ENCODE results near the gene OGDH. TPM values are rescaled to one million over a fixed set of nuclear protein-coding genes. Genes with fewer than 3 reads are reported as not detected.

OGDH gene
- total RNA-seq, 1 experiment from 2014 or later: 69.1 TPM

- Histone ChIP-seq H2AFZ (ENCODE audit: low read depth, low read length, poor library complexity, severe bottlenecking) (no peak overlapping the region), H3K9me2 (ENCODE audit: insufficient read depth) (no peaks in the 10 kb centered on the region), H3K9me3 (ENCODE audit: control insufficient read depth in 1 of 2, insufficient read depth in 1 of 2, low read depth in 1 of 2, low read length in 2 of 2) (no peaks in the 10 kb centered on the region), H3K27me3 (ENCODE audit: insufficient read depth, low read length) (no peaks in the 10 kb centered on the region), H3K36me3 (ENCODE audit: control insufficient read depth in 1 of 2, insufficient read depth in 2 of 2, low read length in 2 of 2) (peaks cover 54 to 60% of the 10 kb centered on the region in 2 experiments), H3K9ac (ENCODE audit: low read length) (no peak overlapping the region), H3K4me2 (ENCODE audit: low read length) (no peak overlapping the region), H3K27ac (ENCODE audit: low read depth, low read length) (0 out of 2 replicates have a peak overlapping the region, but pooled peaks have one; percentile 24), H3K4me1 (ENCODE audit: control insufficient read depth in 1 of 2, insufficient read depth in 2 of 2, low read length in 2 of 2) (peaks cover 11 to 26% of the 10 kb centered on the region in 2 experiments), H3K79me2 (ENCODE audit: insufficient read depth, low read length) (peaks cover 42% of the 10 kb centered on the region), H3K4me3 (replicated peaks in 1 of 2; ENCODE audit: low read depth in 1 of 2, low read length in 2 of 2) (no peak overlapping the region), H4K20me1 (ENCODE audit: insufficient read depth) (peaks cover 7% of the 10 kb centered on the region; the same call in 1 of the 2 replicates)
- ChIA-PET POLR2A (interaction anchor here (0.5 to 1.0 kb wide), 2 partner anchors 8 to 347 kb away, joined by 3 to 4 read pairs; partner anchors contain the start of gene DDX56), CTCF (interaction anchor here (0.7 to 3.0 kb wide), 10 partner anchors 8 to 570 kb away, joined by 3 to 21 read pairs (median 7); partner anchors contain the start of gene DDX56), RAD21 (ENCODE audit: low non-redundant PET in 1 of 2, low total read pairs in 2 of 2, uncharacterized antibody in 2 of 2, unreplicated experiment in 2 of 2) (interaction anchor here (0.9 to 1.5 kb wide), 2 partner anchors 325 kb away, joined by 3 to 4 read pairs; no protein-coding TSS in a partner anchor)
- intact Hi-C loops (cut with micrococcal nuclease): loop anchor here (1.0 to 5.0 kb wide), 2 partner anchors 219 to 325 kb away; no protein-coding TSS in a partner anchor
- ATAC-seq: peak; percentile 51
- TF ChIP-seq REST (IDR thresholded peaks at IDR 0.05; ENCODE audit: low read depth) (no peak), EGR1 (IDR thresholded peaks at IDR 0.05; ENCODE audit: low read depth) (no peak), POLR2A (IDR thresholded peaks at IDR 0.05; ENCODE audit: borderline replicate concordance, extremely low read depth, insufficient read depth, insufficient read length) (no peak), POLR2AphosphoS5 (IDR thresholded peaks at IDR 0.05; ENCODE audit: low read depth, low read length) (no peak)
- no TSS peak for BruUV-seq (replicated peaks)
- DNase-seq (ENCODE audit: low read depth, low spot score): no peak
Observed at GRCh38 chr7:44565795-44566559, 40.5 kb upstream of the OGDH start.

All from HCT116 (cell line).